Esophagus (tissue), 2 donors: ENCODE results near the gene CDH11. TPM values are rescaled to one million over a fixed set of nuclear protein-coding genes. Genes with fewer than 3 reads are reported as not detected.

Experiments used
- H3K27ac ChIP-seq, 2 donors: one replicate each; pipeline ENCODE4 v1.5.1; 2013; ENCODE audit warnings: low read depth in 2 of 2, mild to moderate bottlenecking in 2 of 2, inconsistent platforms in 1 of 2, low read length in 1 of 2, moderate library complexity in 1 of 2
- H3K27me3 ChIP-seq, 2 donors: one replicate each; pipeline ENCODE4 v1.6.1; 2013; ENCODE audit warnings: low read length in 2 of 2, control low read depth in 1 of 2, mild to moderate bottlenecking in 1 of 2; ENCODE audit not compliant: insufficient read depth in 2 of 2, control insufficient read depth in 1 of 2
- H3K36me3 ChIP-seq, 2 donors: one replicate each; pipeline ENCODE4 v1.6.1; 2013; ENCODE audit warnings: low read length in 1 of 2; ENCODE audit not compliant: control insufficient read depth in 2 of 2, insufficient read depth in 2 of 2
- H3K4me1 ChIP-seq, 2 donors: one replicate each; pipeline ENCODE4 v1.6.1; 2013; ENCODE audit warnings: low read length in 1 of 2; ENCODE audit not compliant: control insufficient read depth in 2 of 2, insufficient read depth in 2 of 2
- H3K4me3 ChIP-seq, 2 donors: one replicate each; pipeline ENCODE4 v1.5.1; 2013; ENCODE audit warnings: low read length in 2 of 2, mild to moderate bottlenecking in 2 of 2, low read depth in 1 of 2, moderate library complexity in 1 of 2
- H3K9me3 ChIP-seq, 2 donors: one replicate each; pipeline ENCODE4 v1.6.1; 2013; ENCODE audit warnings: mild to moderate bottlenecking in 2 of 2, low read depth in 1 of 2, low read length in 1 of 2, moderate library complexity in 1 of 2; ENCODE audit not compliant: control insufficient read depth in 2 of 2, insufficient read depth in 1 of 2
- WGBS, 2 donors: extraction: QIAGEN DNeasy Blood & Tissue Kit; methylation state at CpG; one replicate each; pipeline ENCODE4 v1.1.7; 2013; 5-methylcytosine and 5-hydroxymethylcytosine counted together
- polyA plus RNA-seq, 2 donors: library from polyadenylated mRNA; stranded (reverse); fragments of 200-250 nt; gene quantifications; one replicate each; pipeline ENCODE4 v1.2.3, GENCODE V29; 2013
- donor health status: healthy with polysubstance abuse.
- donor health status: Bipolar disorder and iron deficiency.

Gene CDH11
- polyA plus RNA-seq, 2 donors: 0.28 to 0.91 TPM

GRCh38 chr16:65044873-65045272 lies 77.0 kb downstream of the CDH11 start:
- WGBS, 2 donors: 61 to 71% methylated on average over 5 of the region's 5 CpGs
- Histone ChIP-seq H3K4me3 (no peak overlapping the region), H3K4me1 (no peaks in the 10 kb centered on the region), H3K27ac (no peak overlapping the region), H3K9me3 (no peaks in the 10 kb centered on the region), H3K27me3 (no peaks in the 10 kb centered on the region), H3K36me3 (no peaks in the 10 kb centered on the region)

GRCh38 chr16:65044026-65044425 lies 77.8 kb downstream of the CDH11 start:
- no peaks in the 10 kb centered on the region for H3K36me3 ChIP-seq
- no peak overlapping the region for H3K27ac ChIP-seq
- H3K27me3 ChIP-seq: no peaks in the 10 kb centered on the region
- no peak overlapping the region for H3K4me3 ChIP-seq
- no peaks in the 10 kb centered on the region for H3K4me1 ChIP-seq
- WGBS, 2 donors: 83 to 92% methylated on average over 2 of the region's 2 CpGs
- no peaks in the 10 kb centered on the region for H3K9me3 ChIP-seq

GRCh38 chr16:65042438-65043365 lies 79.2 kb downstream of the CDH11 start:
- H3K36me3 ChIP-seq: no peaks in the 10 kb centered on the region
- H3K4me1 ChIP-seq: no peaks in the 10 kb centered on the region
- no peaks in the 10 kb centered on the region for H3K27me3 ChIP-seq
- H3K27ac ChIP-seq: no peak overlapping the region
- no peak overlapping the region for H3K4me3 ChIP-seq
- 82% methylated on average over 4 of the region's 4 CpGs for WGBS, 2 donors
- H3K9me3 ChIP-seq: no peaks in the 10 kb centered on the region

GRCh38 chr16:65041667-65042066 lies 80.2 kb downstream of the CDH11 start:
- H3K4me1 ChIP-seq: no peaks in the 10 kb centered on the region
- H3K4me3 ChIP-seq: no peak overlapping the region
- H3K27me3 ChIP-seq: no peaks in the 10 kb centered on the region
- no peaks in the 10 kb centered on the region for H3K36me3 ChIP-seq
- H3K27ac ChIP-seq: no peak overlapping the region
- WGBS, 2 donors: 92% methylated on average over 5 of the region's 5 CpGs
- no peaks in the 10 kb centered on the region for H3K9me3 ChIP-seq

- peaks cover 0 to 2% of the 10 kb centered on the region in 2 donors for H3K9me3 ChIP-seq
- 30 to 39% methylated on average over 9 of the region's 9 CpGs for WGBS, 2 donors
- H3K36me3 ChIP-seq: no peaks in the 10 kb centered on the region
- no peak overlapping the region for H3K4me3 ChIP-seq
- H3K27me3 ChIP-seq: no peaks in the 10 kb centered on the region
- H3K4me1 ChIP-seq: no peaks in the 10 kb centered on the region
- H3K27ac ChIP-seq: no peak overlapping the region
These were observed 83.8 kb downstream of the CDH11 start for GRCh38 chr16:65038100-65038499.

GRCh38 chr16:65037556-65037955 lies 84.3 kb downstream of the CDH11 start:
- no peaks in the 10 kb centered on the region for H3K36me3 ChIP-seq
- peaks cover 0 to 2% of the 10 kb centered on the region in 2 donors for H3K9me3 ChIP-seq
- no peaks in the 10 kb centered on the region for H3K27me3 ChIP-seq
- H3K4me1 ChIP-seq: no peaks in the 10 kb centered on the region
- H3K27ac ChIP-seq: no peak overlapping the region
- H3K4me3 ChIP-seq: no peak overlapping the region
- 74 to 78% methylated on average over 4 of the region's 4 CpGs for WGBS, 2 donors

GRCh38 chr16:65034915-65035314 lies 86.9 kb downstream of the CDH11 start:
- Histone ChIP-seq H3K4me3 (no peak overlapping the region), H3K36me3 (no peaks in the 10 kb centered on the region), H3K27me3 (no peaks in the 10 kb centered on the region), H3K27ac (no peak overlapping the region), H3K9me3 (peaks cover 0 to 2% of the 10 kb centered on the region in 2 donors), H3K4me1 (no peaks in the 10 kb centered on the region)
- WGBS, 2 donors: 64 to 74% methylated on average over 8 of the region's 8 CpGs

- Histone ChIP-seq H3K9me3 (peaks cover 0 to 2% of the 10 kb centered on the region in 2 donors), H3K4me3 (no peak overlapping the region), H3K4me1 (no peaks in the 10 kb centered on the region), H3K36me3 (no peaks in the 10 kb centered on the region), H3K27ac (no peak overlapping the region), H3K27me3 (no peaks in the 10 kb centered on the region)
- WGBS, 2 donors: 73 to 76% methylated on average over 2 of the region's 2 CpGs
These were observed 89.5 kb downstream of the CDH11 start for GRCh38 chr16:65032387-65032786.

- Histone ChIP-seq H3K4me3 (no peak overlapping the region), H3K4me1 (no peaks in the 10 kb centered on the region), H3K9me3 (no peaks in the 10 kb centered on the region), H3K27me3 (no peaks in the 10 kb centered on the region), H3K36me3 (no peaks in the 10 kb centered on the region), H3K27ac (no peak overlapping the region)
These were observed 97.1 kb downstream of the CDH11 start for GRCh38 chr16:65024767-65025178.

GRCh38 chr16:65023802-65024201 lies 98.1 kb downstream of the CDH11 start:
- Histone ChIP-seq H3K9me3 (no peaks in the 10 kb centered on the region), H3K4me3 (no peak overlapping the region), H3K27me3 (no peaks in the 10 kb centered on the region), H3K4me1 (no peaks in the 10 kb centered on the region), H3K27ac (no peak overlapping the region), H3K36me3 (no peaks in the 10 kb centered on the region)
- 76 to 86% methylated on average over 4 of the region's 4 CpGs for WGBS, 2 donors
